ENCODE results near the gene SLC66A1.
A peak's percentile ranks its signal among the peaks of the same experiment; 100 is the strongest.

Gene SLC66A1

DNA sequence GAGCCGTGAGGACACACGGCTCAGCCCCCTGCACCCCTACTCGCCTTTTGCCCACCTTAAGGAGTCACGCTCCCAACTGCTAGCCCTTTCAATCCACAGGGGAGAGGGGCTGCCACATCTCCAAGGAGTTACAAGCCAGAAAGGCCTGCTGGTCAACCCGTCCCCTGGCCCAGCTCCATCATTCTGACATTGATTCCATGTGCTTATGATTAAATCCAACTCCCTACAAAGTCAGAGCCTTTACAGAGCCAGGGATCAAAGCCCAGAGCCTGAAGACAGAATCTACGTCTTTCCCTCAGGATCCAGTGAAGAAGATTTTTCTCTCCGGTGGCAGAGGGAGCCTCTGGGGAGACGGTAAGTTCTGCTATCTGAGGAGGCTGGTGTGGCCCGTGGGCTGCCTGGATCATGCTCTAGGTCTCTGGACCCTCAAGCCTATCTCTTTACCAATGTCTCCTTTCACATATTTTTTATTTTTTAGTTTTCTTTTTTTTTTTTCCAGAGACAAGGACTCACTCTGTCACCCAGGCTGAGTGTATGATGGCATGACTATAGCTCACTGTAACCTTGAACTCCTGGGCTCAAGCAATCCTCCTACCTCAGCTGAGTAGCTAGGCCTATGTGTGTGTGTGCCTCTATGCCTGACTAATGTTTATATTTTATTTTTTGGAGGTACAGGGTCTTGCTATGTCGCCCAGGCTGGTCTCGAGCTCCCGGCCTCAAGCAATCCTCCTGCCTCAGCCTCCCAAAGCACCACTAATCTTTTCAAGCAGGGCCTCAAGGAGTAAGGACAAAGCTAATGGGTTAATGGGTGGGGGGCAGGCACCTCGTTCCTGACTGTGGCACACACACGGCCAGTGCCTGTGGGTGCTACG lies 61.3 kb downstream of the SLC66A1 start:
- peak; percentile 80 for DNase-seq (ENCODE audit: low read depth)
- TF ChIP-seq CTCF (conservative IDR thresholded peaks at IDR 0.05; ENCODE audit: control insufficient read depth, insufficient read depth, low read depth, low read length), result no peak

DNA sequence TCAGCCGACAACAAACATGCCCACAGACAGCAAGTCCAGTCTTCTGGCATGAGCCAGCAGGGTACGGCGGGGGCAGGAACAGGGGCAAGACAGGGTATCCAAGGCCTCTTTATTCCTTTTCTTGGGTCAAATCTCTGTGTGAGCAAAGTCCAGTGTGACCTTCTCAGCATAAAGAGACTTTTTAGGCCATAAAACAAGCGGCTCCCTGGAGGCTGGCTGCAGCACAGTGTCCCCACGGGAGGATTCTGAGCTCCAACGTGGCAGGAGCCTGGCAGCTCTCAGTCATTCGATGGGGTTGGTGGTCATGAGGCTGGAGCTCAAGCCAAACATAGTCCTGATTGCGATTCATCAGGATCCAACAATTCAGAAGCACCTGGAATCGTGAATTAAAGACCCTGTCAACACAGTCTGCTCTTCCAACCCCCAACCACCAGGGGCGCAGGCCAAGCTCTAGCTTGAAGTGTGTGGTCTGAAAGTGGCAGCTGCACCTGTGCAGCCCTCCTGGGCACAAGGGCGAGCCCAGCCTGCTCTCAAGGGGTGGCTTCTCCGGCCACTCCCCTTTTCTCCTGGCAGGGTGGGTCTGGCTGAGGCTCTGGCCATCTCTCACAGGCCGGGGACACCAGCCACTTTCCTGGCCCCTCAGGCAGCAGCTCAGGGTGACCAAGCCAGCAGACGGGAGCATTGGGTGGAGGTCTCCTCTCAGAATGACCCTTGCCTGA lies 62.1 kb downstream of the SLC66A1 start:
- TF ChIP-seq CTCF (conservative IDR thresholded peaks at IDR 0.05; ENCODE audit: control insufficient read depth, insufficient read depth, low read depth, low read length), result peak; percentile 40
- H3K4me3 ChIP-seq (ENCODE audit: control insufficient read depth, low read depth, low read length), result no peak overlapping the region
- no peak for DNase-seq (ENCODE audit: low read depth)

More for the DNA sequence above, 61.3 kb downstream of the SLC66A1 start:
- no peak overlapping the region for H3K4me3 ChIP-seq (ENCODE audit: control insufficient read depth, low read depth, low read length)

- no peak for DNase-seq (ENCODE audit: low read depth)
- no peak for TF ChIP-seq CTCF (conservative IDR thresholded peaks at IDR 0.05; ENCODE audit: control insufficient read depth, insufficient read depth, low read depth, low read length)
- no peak overlapping the region for H3K4me3 ChIP-seq (ENCODE audit: control insufficient read depth, low read depth, low read length)
Observed at GRCh38 chr1:19374926-19375325, 62.8 kb downstream of the SLC66A1 start.

DNA sequence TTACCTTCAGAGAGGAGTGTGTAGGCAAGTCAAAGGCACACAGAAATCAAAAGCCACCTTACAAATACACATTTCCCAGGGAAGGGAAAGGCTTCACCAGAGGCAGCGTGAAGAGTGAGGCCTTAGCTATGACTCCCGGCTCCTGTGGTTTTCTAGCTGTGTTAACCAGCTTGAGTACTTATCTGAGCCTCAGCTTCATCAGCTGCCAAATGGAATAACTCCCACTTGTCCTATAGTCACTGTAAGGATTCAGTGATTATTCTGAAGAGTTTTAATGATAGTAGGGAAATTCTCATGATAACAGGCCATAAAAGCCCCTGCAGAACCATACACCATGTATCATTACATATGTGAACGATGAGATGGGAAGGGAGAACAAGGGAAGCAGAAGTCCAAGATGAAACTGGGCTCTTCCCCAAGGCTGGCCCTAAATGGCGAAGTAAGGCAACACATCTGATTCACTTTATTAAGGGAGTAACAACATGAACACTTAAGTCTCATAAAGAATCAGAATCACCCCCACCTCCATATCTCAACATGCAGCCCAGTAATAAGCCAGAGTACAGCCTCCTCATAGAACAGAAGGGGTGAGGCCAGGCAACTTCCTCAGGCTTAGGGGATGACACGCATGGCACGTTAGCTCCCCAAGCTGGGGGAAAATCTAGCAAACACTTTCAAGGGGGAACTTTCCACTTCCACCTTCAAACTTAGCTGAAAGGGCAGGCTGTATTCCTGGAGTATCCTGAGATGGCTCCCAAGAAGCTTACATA lies 63.7 kb downstream of the SLC66A1 start:
- TF ChIP-seq CTCF (conservative IDR thresholded peaks at IDR 0.05; ENCODE audit: control insufficient read depth, insufficient read depth, low read depth, low read length), result no peak
- no peak for DNase-seq (ENCODE audit: low read depth)

DNA sequence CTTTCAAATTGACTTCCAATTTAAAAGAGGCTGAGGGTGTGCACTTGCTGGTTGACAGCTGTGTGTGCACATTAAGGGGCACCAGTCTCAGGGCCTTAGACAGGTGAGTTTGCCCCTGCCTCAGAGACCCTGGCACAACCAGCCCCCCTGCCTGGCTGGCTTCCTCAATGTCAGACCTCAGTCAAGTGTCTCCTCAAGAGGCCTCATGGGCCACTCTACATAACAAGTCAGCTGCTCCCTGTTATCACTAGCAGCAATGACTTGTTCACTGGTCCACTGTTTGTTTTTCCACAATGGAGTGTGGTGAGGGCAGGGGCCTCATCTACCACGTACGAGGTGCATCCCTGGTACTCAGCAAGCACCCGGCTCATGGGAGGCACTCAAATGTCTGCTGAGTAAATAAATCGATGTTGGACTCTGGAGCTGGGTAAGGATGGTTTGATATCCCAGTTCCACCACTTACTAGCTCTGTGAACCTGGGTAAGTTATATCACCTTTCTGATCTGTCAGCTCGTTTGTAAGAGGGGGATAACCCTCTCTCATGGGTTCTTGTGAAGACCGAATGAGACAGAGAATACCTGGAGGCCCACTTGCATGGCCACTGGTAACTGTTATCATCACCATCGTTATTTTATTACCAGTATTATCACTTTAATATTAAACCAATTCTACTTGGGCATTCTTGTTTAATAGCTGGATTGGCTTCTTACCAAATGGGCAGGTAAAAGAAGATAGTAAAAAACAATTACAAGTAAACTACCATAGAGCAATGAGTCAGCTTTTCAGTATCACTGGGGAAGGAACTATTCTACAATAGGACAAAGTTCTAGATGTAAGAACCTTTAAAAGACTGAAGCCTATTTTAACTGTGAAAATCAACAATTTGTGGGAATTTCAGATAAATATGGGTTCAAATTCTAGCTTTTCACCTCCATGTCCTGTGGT lies 64.6 kb downstream of the SLC66A1 start:
- H3K4me3 ChIP-seq (ENCODE audit: control insufficient read depth, low read depth, low read length), result no peak overlapping the region
- no peak for DNase-seq (ENCODE audit: low read depth)
- TF ChIP-seq CTCF (conservative IDR thresholded peaks at IDR 0.05; ENCODE audit: control insufficient read depth, insufficient read depth, low read depth, low read length), result no peak

More for the DNA sequence above, 63.7 kb downstream of the SLC66A1 start:
- no peak overlapping the region for H3K4me3 ChIP-seq (ENCODE audit: control insufficient read depth, low read depth, low read length)

Data from fibroblast of mammary gland (primary cell).